Stimulated activated CD8-positive, alpha-beta memory T cell treated with anti-CD3 and anti-CD28 coated beads, Interleukin-15, amount 100 ng/mL, for 48 hours (primary cell): Measurements from ENCODE around the gene GTF3C2.

Experiments
- DNase-seq, 2 donors: peaks; one replicate each; pipeline ENCODE4 v3.0.0-alpha.2; 2020; ENCODE audit warnings: low read depth in 2 of 2

The GTF3C2 gene

DNA sequence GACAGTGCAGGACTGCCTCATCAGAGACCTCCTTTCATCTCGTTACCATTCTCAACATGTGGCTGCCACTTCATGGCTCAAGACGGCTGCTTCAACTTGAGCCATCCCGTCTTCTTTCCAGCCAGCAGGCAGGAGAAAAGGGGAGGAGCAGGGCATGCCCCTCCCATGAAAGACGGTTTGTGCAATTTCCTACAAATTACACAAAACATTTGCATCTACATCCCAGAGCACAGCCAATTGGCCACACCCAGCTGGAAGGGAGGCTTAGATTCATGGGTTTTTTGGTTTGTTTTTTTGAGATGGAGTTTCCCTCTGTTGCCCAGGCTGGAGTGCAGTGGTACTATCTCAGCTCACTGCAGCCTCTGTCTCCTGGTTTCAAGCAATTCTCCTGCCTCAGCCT lies 60.1 kb downstream of the GTF3C2 start:
- DNase-seq, result no peak

DNA sequence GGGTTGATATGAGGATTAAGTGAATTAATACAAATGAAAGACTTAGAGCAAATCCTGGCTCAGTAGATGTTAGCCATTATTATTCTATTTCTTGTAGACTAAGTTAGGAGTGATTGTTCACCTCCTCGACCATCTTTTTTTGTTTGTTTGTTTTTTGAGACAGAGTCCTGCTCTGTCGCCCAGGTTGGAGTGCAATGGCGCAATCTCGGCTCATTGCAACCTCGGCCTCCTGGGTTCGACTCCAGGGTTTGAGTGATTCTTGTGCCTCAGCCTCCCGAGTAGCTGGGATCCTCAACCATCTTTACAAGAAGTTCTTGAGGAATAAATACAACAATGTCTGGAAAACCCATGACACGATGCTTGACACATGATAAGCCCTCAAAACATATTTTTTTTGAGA lies 61.6 kb downstream of the GTF3C2 start:
- no peak for DNase-seq

GRCh38 chr2:27291865-27292264 lies 64.7 kb downstream of the GTF3C2 start:
- no peak for DNase-seq

DNA sequence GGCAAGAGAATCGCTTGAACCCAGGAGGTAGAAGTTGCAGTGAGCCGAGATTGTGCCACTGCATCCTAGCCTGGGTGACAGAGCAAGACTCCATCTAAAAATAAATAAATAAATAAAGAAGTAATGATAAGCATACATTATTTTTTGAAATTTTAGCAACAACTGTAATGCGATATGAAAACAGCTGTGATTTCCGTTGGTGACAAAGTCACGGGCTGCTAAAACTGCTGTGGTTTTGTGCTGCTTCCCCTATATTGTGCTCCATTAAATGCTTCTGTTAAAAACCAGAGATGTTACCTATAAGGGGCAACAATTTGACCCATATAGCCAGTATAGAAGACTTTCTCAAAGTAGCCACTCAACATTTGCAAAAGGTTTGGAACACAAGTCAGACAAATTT lies 66.0 kb downstream of the GTF3C2 start:
- DNase-seq, result no peak

GRCh38 chr2:27288610-27289009 lies 68.0 kb downstream of the GTF3C2 start:
- no peak for DNase-seq

DNA sequence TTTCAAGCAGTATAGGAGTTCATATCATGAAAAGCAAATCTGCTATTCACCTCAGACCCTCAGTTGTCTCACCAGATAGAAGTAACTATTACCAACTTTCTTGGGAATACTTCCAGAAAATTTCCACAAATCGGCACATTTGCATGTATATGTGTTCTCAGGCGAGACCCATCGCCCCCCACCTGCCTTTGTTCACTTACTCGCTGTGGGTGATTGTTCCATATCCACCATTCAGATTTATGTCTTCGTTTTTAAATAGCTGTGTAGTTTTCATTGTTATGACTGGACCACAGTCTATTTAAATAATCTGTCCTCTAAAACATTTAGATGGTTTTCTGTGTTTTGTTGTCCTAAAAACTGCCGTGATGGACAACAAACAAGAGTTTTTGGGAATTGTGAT lies 71.1 kb downstream of the GTF3C2 start:
- no peak for DNase-seq

DNA sequence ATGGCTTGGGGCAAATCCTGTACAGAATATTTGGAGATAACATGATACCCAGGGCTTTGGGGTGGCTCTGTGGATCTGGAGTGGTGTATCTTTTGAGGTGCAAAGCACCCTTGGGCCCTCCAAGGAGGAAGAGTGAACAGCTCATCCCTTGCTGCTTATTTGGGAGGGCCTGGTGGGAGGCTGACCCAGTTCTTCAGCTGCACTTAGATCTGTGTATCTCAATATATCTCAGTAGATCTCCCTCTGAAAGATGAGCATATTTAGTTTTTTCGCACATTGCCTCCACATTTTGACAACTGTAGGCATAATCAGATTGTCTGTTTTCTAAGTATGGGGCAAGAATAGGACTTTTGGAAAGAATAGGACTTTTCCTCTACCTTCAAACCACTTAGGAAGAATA lies 71.6 kb downstream of the GTF3C2 start:
- DNase-seq, result no peak

DNA sequence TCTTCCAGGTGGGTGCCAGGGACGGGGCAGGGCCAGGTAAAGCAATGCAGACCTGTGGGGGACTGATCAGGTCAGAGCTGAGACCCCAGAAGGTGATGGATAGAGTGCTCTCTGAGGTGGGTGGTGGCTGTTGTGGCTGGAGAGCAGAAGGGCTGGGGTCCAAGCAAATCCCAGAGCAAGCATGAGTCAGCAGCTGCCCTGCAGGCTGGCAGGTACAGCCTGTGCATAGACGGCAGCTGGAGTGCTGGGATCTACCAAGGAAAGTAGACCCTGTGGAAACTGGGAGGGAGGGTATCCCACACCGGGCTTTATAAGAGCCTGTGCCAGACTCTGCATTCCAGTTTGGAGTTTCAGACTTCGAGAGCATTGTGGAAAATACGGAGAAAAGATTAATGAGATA lies 73.7 kb downstream of the GTF3C2 start:
- DNase-seq, result no peak

GRCh38 chr2:27281855-27282559 lies 74.6 kb downstream of the GTF3C2 start, which contains the start of gene TRIM54:
Gene TRIM54 (plus strand): TSS chr2:27282429. CDS start chr2:27282732, 303 bp downstream.
- DNase-seq, result no peak

DNA sequence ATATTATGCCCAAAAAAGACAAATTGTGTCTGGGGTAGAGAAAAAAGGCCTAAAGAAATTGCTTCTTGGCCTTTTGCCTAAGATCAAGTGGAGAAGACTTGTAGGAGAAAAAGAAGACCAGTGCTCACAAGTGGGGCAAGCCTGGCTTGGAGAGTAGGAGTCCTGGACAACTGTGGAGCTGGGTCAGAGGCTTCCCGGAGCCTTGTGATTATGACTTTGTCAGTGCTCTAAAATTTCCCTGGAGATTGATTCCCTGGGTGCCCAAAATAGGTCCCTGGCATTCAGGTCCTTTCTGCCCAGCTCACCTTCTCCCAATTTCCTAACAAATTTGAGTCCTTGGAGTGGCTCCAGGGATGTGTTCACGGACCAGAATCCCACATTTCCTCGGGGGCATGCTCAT lies 75.1 kb downstream of the GTF3C2 start:
- DNase-seq, result no peak

- no peak for DNase-seq
Measured at GRCh38 chr2:27280826-27281225, 75.7 kb downstream of the GTF3C2 start.

DNA sequence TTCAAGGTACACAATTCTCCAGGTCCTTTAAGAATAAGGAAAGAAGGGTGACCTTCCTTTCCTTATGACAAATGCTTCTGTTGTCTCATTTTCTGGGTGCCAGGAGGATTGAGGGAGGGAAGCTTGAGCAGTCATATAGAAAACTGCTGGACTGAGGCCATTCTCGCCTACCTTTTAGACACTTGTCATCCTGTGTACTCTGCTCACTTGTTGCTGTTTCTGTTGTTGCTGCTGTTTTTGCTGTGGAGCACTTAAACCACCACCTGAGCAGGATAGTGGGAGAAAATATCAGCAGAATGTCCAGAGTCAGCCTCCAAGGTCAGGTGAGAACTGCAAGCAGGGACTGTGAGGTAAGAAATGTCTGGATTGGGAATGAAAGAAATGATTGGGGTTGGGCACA lies 78.6 kb downstream of the GTF3C2 start:
- no peak for DNase-seq
